Measurements from ENCODE around the gene SYT17. TPM values are rescaled to one million over a fixed set of nuclear protein-coding genes. Genes with fewer than 3 reads are reported as not detected.

The SYT17 gene
- total RNA-seq, 2 experiments from 2014 or later: not detected

- no peak for DNase-seq
- Mint-ChIP-seq H3K9me3 (no peaks in the 10 kb centered on the region), H3K27me3 (no peaks in the 10 kb centered on the region), H3K27ac (no peak overlapping the region), H3K4me1 (no peaks in the 10 kb centered on the region), H3K36me3 (ENCODE audit: low read depth) (no peaks in the 10 kb centered on the region), H3K4me3 (no peak overlapping the region)
- POLR2A ChIA-PET: no interaction called here
- CTCF ChIA-PET: no interaction called here
Observed at GRCh38 chr16:19278403-19278802, 110.4 kb downstream of the SYT17 start.

- ChIA-PET CTCF (interaction anchor here (0.5 kb wide), 1 partner anchor 277 kb away, joined by 3 read pairs; no protein-coding TSS in a partner anchor), POLR2A (no interaction called here)
- Mint-ChIP-seq H3K27ac (no peak overlapping the region), H3K36me3 (ENCODE audit: low read depth) (no peaks in the 10 kb centered on the region), H3K4me1 (no peaks in the 10 kb centered on the region), H3K9me3 (no peaks in the 10 kb centered on the region), H3K4me3 (no peak overlapping the region), H3K27me3 (no peaks in the 10 kb centered on the region)
- no peak for DNase-seq
Observed at GRCh38 chr16:19281246-19281645, 113.2 kb downstream of the SYT17 start.

DNA sequence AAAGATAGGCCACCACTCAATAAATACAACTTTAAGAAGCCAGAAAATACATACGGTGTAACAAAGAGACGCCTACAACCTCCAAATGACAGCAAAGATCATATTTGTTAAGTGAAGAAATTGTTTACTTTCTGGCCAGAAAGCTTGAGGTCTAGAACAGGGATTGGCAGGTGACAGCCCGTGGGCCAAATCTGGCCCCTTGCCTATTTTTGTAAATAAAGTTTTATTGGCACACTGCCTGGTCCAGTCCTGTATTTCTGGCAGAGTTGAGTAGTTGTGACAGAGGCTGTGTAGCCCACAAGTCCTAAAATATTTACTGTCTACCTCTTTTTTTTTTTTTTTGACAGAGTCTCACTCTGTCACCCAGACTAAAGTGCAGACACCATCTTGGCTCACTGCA is 114.1 kb downstream of the SYT17 start:
- Mint-ChIP-seq H3K27ac (no peak overlapping the region), H3K4me1 (no peaks in the 10 kb centered on the region), H3K9me3 (no peaks in the 10 kb centered on the region), H3K36me3 (ENCODE audit: low read depth) (no peaks in the 10 kb centered on the region), H3K4me3 (no peak overlapping the region), H3K27me3 (no peaks in the 10 kb centered on the region)
- POLR2A ChIA-PET: no interaction called here
- CTCF ChIA-PET: no interaction called here
- no peak for DNase-seq

DNA sequence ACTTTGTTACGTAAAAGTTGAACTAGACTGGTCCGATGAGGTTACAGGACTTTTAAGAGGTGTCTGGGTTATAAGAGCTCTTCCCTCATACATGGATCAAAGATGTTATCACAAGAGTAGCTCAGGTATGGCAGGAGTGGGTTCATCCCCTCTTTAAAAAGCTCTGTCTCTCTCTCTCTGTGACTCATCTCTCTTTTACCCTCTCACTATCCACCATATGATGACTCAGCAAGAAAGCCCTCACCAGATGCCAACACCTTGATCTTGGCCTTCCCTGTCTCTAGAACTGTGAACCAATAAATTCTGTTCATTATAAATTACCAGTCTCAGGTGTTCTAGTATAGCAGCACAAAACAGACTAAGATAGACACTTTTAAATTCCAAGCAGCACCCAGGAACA is 115.6 kb downstream of the SYT17 start:
- Mint-ChIP-seq H3K27me3 (no peaks in the 10 kb centered on the region), H3K4me1 (no peaks in the 10 kb centered on the region), H3K36me3 (ENCODE audit: low read depth) (no peaks in the 10 kb centered on the region), H3K4me3 (no peak overlapping the region), H3K27ac (no peak overlapping the region), H3K9me3 (no peaks in the 10 kb centered on the region)
- DNase-seq: no peak
- POLR2A ChIA-PET: no interaction called here
- CTCF ChIA-PET: no interaction called here

- no peaks in the 10 kb centered on the region for H3K36me3 Mint-ChIP-seq (ENCODE audit: low read depth)
- CTCF ChIA-PET: no interaction called here
- POLR2A ChIA-PET: no interaction called here
- no peak for DNase-seq
- H3K27ac Mint-ChIP-seq: no peak overlapping the region
- no peaks in the 10 kb centered on the region for H3K4me1 Mint-ChIP-seq
- no peaks in the 10 kb centered on the region for H3K27me3 Mint-ChIP-seq
- no peaks in the 10 kb centered on the region for H3K9me3 Mint-ChIP-seq
- no peak overlapping the region for H3K4me3 Mint-ChIP-seq
Observed at GRCh38 chr16:19284207-19284606, 116.2 kb downstream of the SYT17 start.

GRCh38 chr16:19285431-19285830 is 117.4 kb downstream of the SYT17 start, which contains the start of gene CLEC19A:
CLEC19A (plus strand) TSS chr16:19285731; CDS start chr16:19285852, 121 bp downstream.
- POLR2A ChIA-PET: no interaction called here
- Mint-ChIP-seq H3K9me3 (no peaks in the 10 kb centered on the region), H3K27me3 (no peaks in the 10 kb centered on the region), H3K4me3 (no peak within 1 kb of the TSS), H3K36me3 (ENCODE audit: low read depth) (no peaks in the 10 kb centered on the region), H3K4me1 (no peaks in the 10 kb centered on the region), H3K27ac (no peak within 1 kb of the TSS)
- no peak for DNase-seq
- CTCF ChIA-PET: interaction anchor here (1.0 kb wide), 1 partner anchor 199 kb away, joined by 5 read pairs; no protein-coding TSS in a partner anchor

DNA sequence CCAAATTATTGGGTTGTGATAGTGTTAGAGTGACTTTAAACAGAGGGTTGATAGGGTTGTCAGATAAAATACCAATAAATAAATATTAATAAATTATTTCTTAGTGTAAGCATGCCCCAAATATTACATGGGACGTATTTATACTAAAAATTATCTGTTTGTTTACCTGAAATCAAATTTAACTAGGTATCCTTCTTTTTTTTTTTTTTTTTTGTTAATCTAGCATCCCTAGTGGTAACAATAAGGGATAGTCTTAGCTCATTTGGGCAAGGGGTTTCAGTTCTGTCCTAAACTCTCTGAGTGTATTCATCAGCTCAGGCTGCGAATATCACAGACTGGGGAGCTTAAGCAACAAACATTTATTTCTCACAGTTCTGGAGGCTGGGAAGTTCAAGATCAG is 118.8 kb downstream of the SYT17 start:
- CTCF ChIA-PET: interaction anchor here (0.7 kb wide), 1 partner anchor 54 kb away, joined by 3 read pairs; no protein-coding TSS in a partner anchor
- Mint-ChIP-seq H3K4me1 (no peaks in the 10 kb centered on the region), H3K9me3 (no peaks in the 10 kb centered on the region), H3K27ac (no peak overlapping the region), H3K27me3 (no peaks in the 10 kb centered on the region), H3K4me3 (no peak overlapping the region), H3K36me3 (ENCODE audit: low read depth) (no peaks in the 10 kb centered on the region)
- no peak for DNase-seq
- POLR2A ChIA-PET: no interaction called here

- Mint-ChIP-seq H3K4me3 (no peak overlapping the region), H3K9me3 (no peaks in the 10 kb centered on the region), H3K36me3 (ENCODE audit: low read depth) (no peaks in the 10 kb centered on the region), H3K27me3 (no peaks in the 10 kb centered on the region), H3K4me1 (no peaks in the 10 kb centered on the region), H3K27ac (no peak overlapping the region)
- ChIA-PET POLR2A (no interaction called here), CTCF (interaction anchor here (0.7 kb wide), 1 partner anchor 54 kb away, joined by 3 read pairs; no protein-coding TSS in a partner anchor)
- DNase-seq: no peak
Observed at GRCh38 chr16:19287241-19287640, 119.2 kb downstream of the SYT17 start.

- peaks cover 3% of the 10 kb centered on the region for H3K4me1 Mint-ChIP-seq
- H3K4me3 Mint-ChIP-seq: no peak overlapping the region
- no peak for DNase-seq
- H3K27ac Mint-ChIP-seq: no peak overlapping the region
- no peaks in the 10 kb centered on the region for H3K27me3 Mint-ChIP-seq
- POLR2A ChIA-PET: no interaction called here
- H3K9me3 Mint-ChIP-seq: no peaks in the 10 kb centered on the region
- CTCF ChIA-PET: no interaction called here
- H3K36me3 Mint-ChIP-seq (ENCODE audit: low read depth): no peaks in the 10 kb centered on the region
Observed at GRCh38 chr16:19288872-19289799, 121.1 kb downstream of the SYT17 start.

DNA sequence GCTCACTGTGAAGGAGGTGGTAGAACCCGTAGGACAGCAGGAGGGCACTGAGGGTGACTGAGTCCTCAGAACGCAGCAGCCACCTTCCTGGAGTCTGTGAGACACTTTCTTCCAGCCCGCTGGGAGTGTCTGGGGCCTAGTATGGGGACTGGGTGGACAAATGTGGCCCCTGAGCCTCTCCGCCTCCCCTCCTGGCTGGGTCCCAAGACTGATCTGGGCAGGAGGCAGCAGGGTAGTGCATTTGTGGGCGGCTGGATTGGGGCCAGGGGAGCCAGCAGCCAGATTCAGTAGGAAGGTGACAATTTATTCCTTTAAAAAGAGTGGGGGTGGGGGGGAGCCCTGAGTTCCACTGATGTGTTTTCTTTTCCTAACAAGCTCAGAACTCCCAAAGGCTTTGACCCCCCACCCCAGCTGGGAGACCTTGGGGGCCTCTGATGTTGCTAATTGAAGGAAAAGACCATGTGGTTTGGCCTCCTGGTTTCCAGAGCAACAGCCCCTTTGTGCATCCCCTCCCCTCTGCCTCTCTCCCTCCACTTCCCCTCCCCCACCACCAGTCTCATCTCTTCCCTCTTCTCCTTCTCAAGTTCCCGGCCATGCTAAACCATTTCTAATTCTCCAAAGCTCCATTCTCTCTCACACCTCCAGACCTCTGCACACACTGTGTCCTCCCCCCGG is 121.9 kb downstream of the SYT17 start:
- no peak overlapping the region for H3K27ac Mint-ChIP-seq
- H3K4me3 Mint-ChIP-seq: no peak overlapping the region
- no peaks in the 10 kb centered on the region for H3K9me3 Mint-ChIP-seq
- CTCF ChIA-PET: no interaction called here
- POLR2A ChIA-PET: no interaction called here
- H3K27me3 Mint-ChIP-seq: no peaks in the 10 kb centered on the region
- H3K36me3 Mint-ChIP-seq (ENCODE audit: low read depth): no peaks in the 10 kb centered on the region
- DNase-seq: no peak
- H3K4me1 Mint-ChIP-seq: peaks cover 10% of the 10 kb centered on the region

- Mint-ChIP-seq H3K4me1 (peaks cover 13% of the 10 kb centered on the region), H3K27ac (no peak overlapping the region), H3K9me3 (no peaks in the 10 kb centered on the region), H3K27me3 (no peaks in the 10 kb centered on the region), H3K4me3 (no peak overlapping the region), H3K36me3 (ENCODE audit: low read depth) (no peaks in the 10 kb centered on the region)
- POLR2A ChIA-PET: no interaction called here
- CTCF ChIA-PET: no interaction called here
- DNase-seq: no peak
Observed at GRCh38 chr16:19290860-19291259, 122.8 kb downstream of the SYT17 start.

GRCh38 chr16:19291475-19291874 is 123.4 kb downstream of the SYT17 start:
- Mint-ChIP-seq H3K27ac (no peak overlapping the region), H3K4me1 (peaks cover 13% of the 10 kb centered on the region), H3K9me3 (no peaks in the 10 kb centered on the region), H3K36me3 (ENCODE audit: low read depth) (no peaks in the 10 kb centered on the region), H3K27me3 (no peaks in the 10 kb centered on the region), H3K4me3 (no peak overlapping the region)
- ChIA-PET CTCF (no interaction called here), POLR2A (no interaction called here)
- DNase-seq: no peak

DNA sequence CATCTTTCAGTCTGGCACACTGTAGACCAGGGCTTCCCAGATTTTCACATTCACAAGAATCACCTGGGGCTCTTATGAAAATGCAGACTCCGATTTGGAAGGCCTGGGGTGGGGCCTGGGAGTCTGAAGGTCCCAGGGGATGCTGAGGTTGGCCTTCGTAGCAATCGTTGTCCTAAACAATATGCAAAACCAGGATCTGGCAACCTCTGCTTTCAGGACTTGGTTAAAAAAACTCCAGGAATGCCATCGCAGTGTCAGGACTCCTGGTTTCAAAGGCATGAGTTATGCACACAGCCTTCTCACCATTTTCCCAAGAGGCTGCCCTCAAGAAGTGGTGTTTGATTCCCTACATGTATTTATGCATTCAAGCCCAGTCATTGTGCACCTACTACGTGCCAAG is 124.1 kb downstream of the SYT17 start:
- Mint-ChIP-seq H3K27me3 (no peaks in the 10 kb centered on the region), H3K9me3 (no peaks in the 10 kb centered on the region)

More for the DNA sequence above, 124.1 kb downstream of the SYT17 start:
- H3K36me3 Mint-ChIP-seq (ENCODE audit: low read depth): no peaks in the 10 kb centered on the region
- CTCF ChIA-PET: no interaction called here
- H3K4me3 Mint-ChIP-seq: no peak overlapping the region
- H3K27ac Mint-ChIP-seq: no peak overlapping the region
- DNase-seq: no peak
- POLR2A ChIA-PET: no interaction called here
- peaks cover 13% of the 10 kb centered on the region for H3K4me1 Mint-ChIP-seq

All from activated CD4-positive, alpha-beta memory T cell treated with anti-CD3 and anti-CD28 coated beads, Interleukin-2, amount 10 ng/mL, durations not matched to agents 7 days and 5 days (primary cell).